ENCODE measurements around the gene DNALI1. TPM values are rescaled to one million over a fixed set of nuclear protein-coding genes. Genes with fewer than 3 reads are reported as not detected.

Gene DNALI1
- total and polyA plus RNA-seq, 2 of the 8 experiments (the other 6 are each of a cell fraction or from before 2014, with no cell fraction given): 8.9 to 11.3 TPM

- TF ChIP-seq TBP (IDR thresholded peaks at IDR 0.05; ENCODE audit: low read depth, low read length): peak; percentile 73
Observed at GRCh38 chr1:37595440-37596181, 38.9 kb downstream of the DNALI1 start, which contains the start of gene GNL2 (continued).
